HG03066 (cell line): ENCODE measurements around the gene GAS2.

ENCODE experiments used
- ATAC-seq: cut with Tn5 transposase; IDR thresholded peaks from one replicate; pipeline ENCODE4 v1.9.1; 2021; ENCODE audit warnings: low read depth; ENCODE audit not compliant: unreplicated experiment

The GAS2 gene

GRCh38 chr11:22859756-22860155, 193.3 kb downstream of the GAS2 start:
- ATAC-seq = no peak

GRCh38 chr11:22860241-22860640, 193.8 kb downstream of the GAS2 start, which contains the start of gene CCDC179:
CCDC179 (minus strand) TSS chr11:22860474; CDS start chr11:22860421, 53 bp downstream.
- no peak for ATAC-seq
